Measurements from ENCODE around the gene LIMS4. TPM values are rescaled to one million over a fixed set of nuclear protein-coding genes. Genes with fewer than 3 reads are reported as not detected.
"Not testable (repeated sequence)": the region's sequence is repeated elsewhere in the genome, so short reads cannot be mapped to it uniquely, and the experiment has no call there.

LIMS4 gene
- total RNA-seq, 2 experiments from 2014 or later: 0.59 to 0.78 TPM

DNA sequence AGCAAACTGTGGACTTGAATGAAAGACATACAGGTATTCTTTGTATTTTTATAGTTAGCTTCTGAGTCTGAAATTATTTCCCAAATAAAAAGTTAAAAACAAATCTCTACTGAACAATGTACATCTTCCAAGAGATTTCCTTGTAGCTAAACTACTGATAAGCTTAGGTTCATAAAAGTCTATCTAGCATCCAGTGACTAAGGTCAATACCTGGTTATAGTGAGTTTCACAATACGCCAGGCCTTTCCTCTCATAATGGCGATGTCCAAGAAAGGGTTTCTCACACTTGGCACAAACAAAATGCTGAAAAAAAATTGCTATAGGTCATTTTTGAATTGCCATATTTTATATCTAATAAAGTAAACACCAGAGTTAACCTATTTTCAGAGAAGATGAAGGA, 21.7 kb downstream of the LIMS4 start:
- CTCF ChIA-PET, POLR2A ChIA-PET: not testable (repeated sequence)

DNA sequence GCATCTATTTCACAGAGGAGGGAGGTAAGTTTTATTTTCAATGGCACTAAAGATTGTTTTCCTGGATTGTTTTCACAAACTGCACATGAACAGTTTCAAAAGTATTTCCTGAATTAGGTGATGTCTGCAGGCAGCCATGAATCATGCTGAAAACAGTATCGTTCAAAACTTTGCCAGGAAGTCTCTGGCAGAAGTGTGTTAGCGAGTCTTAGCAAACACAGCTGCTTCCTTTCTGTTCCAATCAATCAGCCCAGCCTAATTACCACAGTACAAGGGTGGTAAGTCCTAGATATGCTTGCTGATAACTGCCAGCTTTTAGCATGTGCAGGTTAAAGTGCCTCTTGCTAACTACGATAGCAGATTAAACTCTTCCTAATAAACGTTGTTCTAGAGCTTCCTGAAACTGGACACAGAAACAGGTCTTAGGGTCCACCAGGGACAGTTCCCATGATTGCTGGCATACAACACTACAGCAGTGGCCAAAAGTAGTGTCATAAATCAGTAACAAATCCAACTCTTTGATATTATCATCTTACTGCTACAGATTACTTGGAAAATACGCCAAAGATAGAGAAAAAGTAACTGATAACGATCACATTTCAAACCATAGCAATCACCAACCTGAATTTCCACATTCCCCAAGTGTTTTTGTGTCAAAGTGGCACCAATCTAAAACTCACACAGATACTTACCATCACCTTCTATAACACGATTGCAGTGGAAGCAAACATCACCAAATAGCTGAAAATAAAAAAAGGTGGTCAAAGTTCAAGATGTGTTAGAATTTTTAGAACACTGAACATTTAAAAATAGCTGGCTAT, 23.3 kb downstream of the LIMS4 start:
- CTCF ChIA-PET: not testable (repeated sequence)

GRCh38 chr2:110446644-110447043, 26.0 kb downstream of the LIMS4 start:
- CTCF ChIA-PET, POLR2A ChIA-PET: not testable (repeated sequence)

More for the DNA sequence above, 23.3 kb downstream of the LIMS4 start:
- POLR2A ChIA-PET: not testable (repeated sequence)

DNA sequence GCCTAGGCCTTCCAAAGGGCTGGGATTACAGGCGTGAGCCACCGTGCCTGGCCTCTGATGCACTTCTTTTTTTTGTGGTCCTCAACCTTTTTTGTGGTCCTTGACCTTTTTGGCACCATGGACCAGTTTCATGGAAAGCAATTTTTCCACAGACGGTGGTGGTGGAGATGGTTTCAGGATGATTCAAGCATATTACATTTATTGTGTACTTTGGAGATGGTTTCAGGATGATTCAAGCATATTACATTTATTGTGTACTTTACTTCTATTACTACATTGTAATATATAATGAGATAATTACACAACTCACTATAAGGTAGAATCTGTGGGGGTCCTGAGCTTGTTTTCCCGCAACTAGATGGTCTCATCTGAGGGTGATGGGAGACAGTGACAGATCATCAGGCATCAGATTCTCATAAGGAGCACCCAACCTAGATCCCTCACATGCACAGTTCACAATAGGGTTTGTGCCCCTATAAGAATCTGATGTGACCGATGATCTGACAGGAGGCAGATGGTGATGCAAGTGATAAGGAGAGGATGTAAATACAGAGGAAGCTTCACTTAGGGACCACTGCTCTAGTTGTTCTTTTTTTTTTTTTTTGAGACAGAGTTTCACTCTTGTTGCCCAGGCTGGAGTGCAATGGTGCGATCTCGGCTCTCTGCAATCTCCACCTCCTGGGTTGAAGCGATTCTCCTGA, 29.2 kb downstream of the LIMS4 start:
- POLR2A ChIA-PET, CTCF ChIA-PET: not testable (repeated sequence)

DNA sequence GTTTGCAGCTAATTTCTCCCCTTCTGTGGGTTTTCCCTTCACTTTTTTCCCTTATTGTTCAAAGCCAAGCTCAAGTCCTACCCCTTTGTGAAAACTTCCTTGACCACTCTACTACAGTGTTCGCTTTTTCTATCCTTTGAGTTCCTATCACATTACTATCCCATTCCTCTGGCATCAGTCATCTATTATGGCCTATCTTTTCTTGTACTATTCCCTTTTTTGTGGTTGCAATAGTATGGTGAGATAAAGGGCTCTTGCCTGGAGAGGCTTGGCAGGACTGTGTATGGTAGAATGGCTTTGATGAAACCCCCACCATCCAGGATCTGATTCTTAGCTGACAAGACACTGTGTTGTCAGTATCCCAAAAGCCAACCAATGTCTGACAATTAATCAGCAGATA, 30.7 kb downstream of the LIMS4 start:
- CTCF ChIA-PET, POLR2A ChIA-PET: not testable (repeated sequence)

DNA sequence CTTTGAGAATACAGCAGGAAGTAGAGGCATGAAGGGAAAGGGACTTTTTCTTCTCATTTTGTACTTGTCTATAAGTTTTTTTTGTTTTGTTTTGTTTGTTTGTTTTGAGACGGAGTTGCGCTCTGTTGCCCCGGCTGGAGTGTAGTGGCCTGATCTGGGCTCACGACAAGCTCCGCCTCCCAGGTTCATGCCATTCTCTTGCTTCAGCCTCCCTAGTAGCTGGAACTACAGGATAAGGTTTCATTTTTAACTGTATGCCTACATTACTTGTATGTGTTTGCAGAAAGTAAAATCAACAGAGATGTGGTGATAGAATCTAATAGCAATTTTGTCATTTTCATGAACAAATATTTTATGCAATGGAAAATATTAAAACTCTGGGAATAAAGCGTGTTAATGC, 38.1 kb downstream of the LIMS4 start:
- CTCF ChIA-PET, POLR2A ChIA-PET: not testable (repeated sequence)

GRCh38 chr2:110425725-110426124, 46.9 kb downstream of the LIMS4 start:
- POLR2A ChIA-PET: not testable (repeated sequence)

DNA sequence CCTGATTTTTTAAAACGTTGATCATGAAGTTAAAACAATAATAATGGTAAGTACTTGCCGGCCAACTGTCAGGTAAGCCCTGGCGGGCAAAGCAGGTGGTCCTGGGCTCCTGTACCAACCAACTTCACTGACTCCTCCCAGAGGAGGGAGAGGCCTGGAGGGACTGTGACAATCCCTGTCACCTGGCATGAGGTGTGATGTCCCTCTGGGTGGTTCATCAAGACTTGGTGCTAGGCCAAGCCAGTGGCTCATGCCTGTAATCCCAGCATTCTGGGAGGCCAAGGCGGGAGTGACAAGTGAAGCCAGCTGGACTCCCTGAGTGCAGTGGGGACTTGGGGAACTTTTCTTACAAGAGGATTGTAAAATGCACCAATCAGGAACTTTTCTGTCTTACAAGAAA, 48.2 kb downstream of the LIMS4 start:
- CTCF ChIA-PET: not testable (repeated sequence)

More at GRCh38 chr2:110425725-110426124, 46.9 kb downstream of the LIMS4 start:
- CTCF ChIA-PET: not testable (repeated sequence)

DNA sequence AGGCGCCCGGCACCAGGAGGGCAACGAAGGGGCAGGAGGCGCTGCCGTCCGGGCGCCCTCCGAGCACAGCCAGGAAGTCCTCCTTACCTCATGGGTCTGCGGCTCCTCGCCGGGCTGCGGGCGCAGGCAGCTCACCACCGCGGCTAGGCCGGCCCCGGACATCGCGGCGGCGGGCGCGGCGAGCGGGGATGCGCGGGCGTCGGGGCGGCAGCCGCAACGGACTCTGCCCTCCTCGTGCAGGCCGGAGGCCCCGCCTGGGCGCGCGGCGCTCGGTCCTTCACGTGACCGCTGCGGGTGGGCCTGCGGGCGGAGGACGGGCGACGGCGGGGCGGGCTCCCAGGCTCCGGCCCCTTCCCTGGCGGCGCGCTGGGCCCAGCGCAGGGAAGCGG, 49.0 kb downstream of the LIMS4 start:
- CTCF ChIA-PET, POLR2A ChIA-PET: not testable (repeated sequence)

More for the DNA sequence above, 48.2 kb downstream of the LIMS4 start:
- POLR2A ChIA-PET: not testable (repeated sequence)

DNA sequence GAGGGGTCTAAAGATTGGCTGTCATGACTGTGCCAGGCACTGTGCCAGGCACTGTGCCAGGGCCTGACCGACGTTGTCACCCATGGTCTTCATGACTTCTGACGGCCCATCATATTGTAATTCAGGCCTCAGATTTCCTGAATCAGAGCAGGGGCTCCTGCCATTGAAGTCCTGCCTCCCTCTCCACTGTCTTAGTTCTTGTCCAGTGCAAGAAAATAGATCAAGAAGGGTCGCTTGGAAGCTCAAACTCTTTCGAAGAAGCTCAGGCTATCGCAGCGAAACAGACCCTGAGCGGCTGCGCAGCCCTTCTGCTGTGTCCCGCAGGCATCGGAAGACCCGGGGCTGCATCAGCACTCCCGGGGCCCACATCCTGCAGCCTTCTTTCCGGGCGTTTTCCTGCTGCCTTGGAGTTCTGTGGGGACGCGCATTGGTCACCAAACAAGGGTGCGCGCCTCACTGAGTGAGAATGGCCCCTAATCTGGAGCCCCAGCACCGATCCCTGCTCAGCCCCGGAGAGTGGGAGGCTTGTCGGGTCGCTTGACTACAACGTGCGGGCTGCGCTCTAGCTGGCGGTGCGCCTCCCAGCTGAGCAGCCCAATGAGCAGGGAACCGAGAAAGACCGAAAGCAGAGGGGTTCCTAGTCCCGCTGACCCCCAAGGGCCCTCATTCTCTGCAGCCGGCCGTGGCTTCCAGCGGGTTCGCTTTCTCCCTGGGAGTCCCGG, 49.6 kb downstream of the LIMS4 start:
- CTCF ChIA-PET, POLR2A ChIA-PET: not testable (repeated sequence)

DNA sequence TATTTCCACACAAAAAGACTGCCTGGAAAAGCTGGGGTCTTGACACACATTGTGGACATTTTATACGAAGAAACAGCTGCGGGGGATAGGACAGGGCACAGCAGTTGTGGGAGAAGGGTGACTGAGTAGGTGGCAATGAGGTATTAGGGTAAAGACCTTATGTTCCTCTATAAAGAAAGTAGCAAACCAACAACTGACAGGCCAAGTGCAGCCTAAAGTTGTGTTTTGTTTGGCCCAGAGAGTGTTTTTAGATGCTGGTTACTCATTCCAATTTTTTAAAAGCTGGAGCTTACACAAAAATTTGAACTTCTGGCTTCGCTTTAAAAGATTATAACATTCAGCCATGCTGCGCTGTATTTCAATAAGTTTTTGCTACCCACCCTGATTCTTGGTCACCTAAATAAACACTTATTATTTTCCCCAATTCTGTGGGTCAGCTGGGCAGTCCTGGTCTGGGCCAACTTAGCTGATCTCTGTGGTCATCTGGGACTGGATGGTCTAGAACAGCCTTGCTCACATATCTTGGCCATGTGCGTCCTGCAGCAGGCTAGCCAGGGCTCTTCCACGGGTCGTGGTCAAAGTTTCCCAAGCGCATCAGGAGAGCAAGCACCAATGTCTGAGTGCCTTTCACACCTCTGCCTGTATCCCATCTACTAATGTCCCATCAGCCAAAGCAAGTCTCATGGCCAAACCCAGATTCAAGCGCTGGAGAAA, 51.8 kb downstream of the LIMS4 start:
- CTCF ChIA-PET, POLR2A ChIA-PET: not testable (repeated sequence)

GRCh38 chr2:110407142-110407541, 65.5 kb downstream of the LIMS4 start:
- CTCF ChIA-PET, POLR2A ChIA-PET: not testable (repeated sequence)

- CTCF ChIA-PET, POLR2A ChIA-PET: not testable (repeated sequence)
These were observed 67.6 kb downstream of the LIMS4 start for GRCh38 chr2:110404988-110405387.

DNA sequence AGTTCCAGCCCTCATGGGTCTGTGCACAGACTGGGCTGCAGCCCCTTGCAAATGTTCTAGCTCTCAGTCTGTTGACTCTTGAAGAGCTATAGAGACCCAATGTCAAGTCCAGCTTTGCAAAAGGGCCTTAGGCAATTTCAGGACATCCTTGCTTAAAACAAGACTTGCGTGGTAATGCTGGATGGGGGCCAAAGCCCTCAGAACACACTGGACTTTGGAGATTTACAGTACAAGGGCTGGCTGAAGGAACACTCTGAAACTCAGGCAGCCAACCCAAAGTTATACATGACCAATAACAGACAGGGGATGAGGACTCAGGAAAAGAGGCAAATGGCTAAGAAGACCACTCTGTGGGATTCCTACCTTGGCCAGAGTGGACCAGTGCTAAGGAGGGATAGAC, 68.4 kb downstream of the LIMS4 start:
- CTCF ChIA-PET, POLR2A ChIA-PET: not testable (repeated sequence)

- POLR2A ChIA-PET, CTCF ChIA-PET: not testable (repeated sequence)
These were observed 71.5 kb downstream of the LIMS4 start for GRCh38 chr2:110401001-110401618.

- POLR2A ChIA-PET, CTCF ChIA-PET: not testable (repeated sequence)
These were observed 73.2 kb downstream of the LIMS4 start for GRCh38 chr2:110399378-110399777.

GRCh38 chr2:110395990-110396389, 76.6 kb downstream of the LIMS4 start:
- POLR2A ChIA-PET, CTCF ChIA-PET: not testable (repeated sequence)

All from activated CD8-positive, alpha-beta memory T cell treated with anti-CD3 and anti-CD28 coated beads for 36 hours (primary cell).